Uterus (tissue), 4 donors: ENCODE results near the gene FMN1. TPM values are rescaled to one million over a fixed set of nuclear protein-coding genes. Genes with fewer than 3 reads are reported as not detected.

Experiments used
- DNase-seq, 2 donors: peaks; one replicate each; pipeline ENCODE4 v3.0.0-alpha.2; 2019 to 2020
- H3K27ac ChIP-seq, 2 donors: fragments of 200-600 bp; sonication (generic); 1 replicate in 1 of 2; 2 replicates in 1 of 2; pipeline ENCODE4 v1.5.1; 2016 to 2018
- H3K27me3 ChIP-seq, 2 donors: fragments of 200-600 bp; sonication (generic); one replicate each; pipeline ENCODE4 v1.5.1; 2018 to 2019; ENCODE audit warnings: control low read depth in 1 of 2
- H3K36me3 ChIP-seq, 2 donors: fragments of 200-600 bp; sonication (generic); one replicate each; pipeline ENCODE4 v1.5.1; 2019; ENCODE audit warnings: control low read depth in 1 of 2
- H3K4me1 ChIP-seq, 2 donors: fragments of 200-600 bp; sonication (generic); one replicate each; pipeline ENCODE4 v1.5.1; 2018 to 2019; ENCODE audit warnings: control low read depth in 1 of 2
- H3K4me3 ChIP-seq, 2 donors: fragments of 200-600 bp; sonication (generic); 1 replicate in 1 of 2; 2 replicates in 1 of 2; pipeline ENCODE4 v1.5.1; 2018 to 2019; ENCODE audit warnings: mild to moderate bottlenecking in 1 of 2
- H3K9me3 ChIP-seq, 2 donors: fragments of 200-600 bp; sonication (generic); one replicate each; pipeline ENCODE4 v1.5.1; 2019; ENCODE audit warnings: control low read depth in 1 of 2
- POLR2A ChIP-seq, 2 donors: fragments of 450-650 bp; IDR thresholded peaks; one replicate each; pipeline ENCODE4 v1.6.1; 2016; ENCODE audit warnings: antibody characterized with exemption in 2 of 2, mild to moderate bottlenecking in 1 of 2, moderate library complexity in 1 of 2
- intact Hi-C: fragments of 100-400 bp; cut with DNase I; formaldehyde crosslinking; loops from one replicate; pipeline ENCODE4 v1.15.1; 2023; ENCODE audit warnings: low total_unique reads
- small RNA-seq: library from RNA; depleted of rRNA; stranded (forward); fragments of <200 nt; gene quantifications from one replicate; pipeline ENCODE3, GENCODE V24; 2016
- total RNA-seq, 4 donors: library from RNA; depleted of rRNA in 3 of 4; stranded (reverse); fragments of >200 nt in 3 of 4; gene quantifications; one replicate each; pipeline versions ENCODE4 v1.1.0 to v1.2.4, GENCODE V29; 2014 to 2023
- TF ChIP-seq, protein P1 (sequence below), 4 experiments: fragments of 200-600 bp in 2 of 4; fragments of 450-650 bp in 2 of 4; sonication (generic) in 2 of 4; IDR thresholded peaks; one replicate each; pipeline ENCODE4 v1.5.1; 2016 to 2019; ENCODE audit warnings: antibody characterized with exemption in 4 of 4, mild to moderate bottlenecking in 2 of 4, moderate library complexity in 1 of 4
- donor health status: DM: yes; HTN: yes; CAD: no.

The FMN1 gene
- total RNA-seq, 4 donors from 2014 or later: 1.3 to 9.3 (median 5.0) TPM

DNA sequence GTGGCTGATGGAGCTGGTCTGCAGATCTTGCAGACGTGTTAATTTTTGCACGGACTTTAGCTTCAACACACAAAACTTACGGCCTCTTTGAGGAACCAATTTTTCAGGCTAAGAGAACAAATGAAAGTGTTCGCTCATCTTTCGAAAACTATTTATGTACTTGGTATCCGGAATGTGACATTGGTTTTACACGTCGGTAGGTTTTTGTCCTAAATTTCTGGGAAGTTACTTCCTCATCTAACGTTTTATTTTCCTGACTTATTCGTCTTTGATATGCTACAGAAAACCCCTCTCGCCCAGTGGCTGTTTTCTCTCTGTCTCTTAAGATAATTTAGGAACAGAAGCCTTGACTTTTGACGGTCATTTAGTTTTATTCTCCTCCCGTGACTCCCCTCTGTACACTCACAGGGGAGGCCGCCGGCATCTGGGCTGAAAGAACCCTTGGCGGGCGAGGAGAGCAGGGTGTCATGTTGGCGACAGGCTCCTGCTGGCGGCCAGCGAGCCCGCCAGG is 477.5 kb downstream of the FMN1 start:
- TF ChIP-seq, protein P1, sequence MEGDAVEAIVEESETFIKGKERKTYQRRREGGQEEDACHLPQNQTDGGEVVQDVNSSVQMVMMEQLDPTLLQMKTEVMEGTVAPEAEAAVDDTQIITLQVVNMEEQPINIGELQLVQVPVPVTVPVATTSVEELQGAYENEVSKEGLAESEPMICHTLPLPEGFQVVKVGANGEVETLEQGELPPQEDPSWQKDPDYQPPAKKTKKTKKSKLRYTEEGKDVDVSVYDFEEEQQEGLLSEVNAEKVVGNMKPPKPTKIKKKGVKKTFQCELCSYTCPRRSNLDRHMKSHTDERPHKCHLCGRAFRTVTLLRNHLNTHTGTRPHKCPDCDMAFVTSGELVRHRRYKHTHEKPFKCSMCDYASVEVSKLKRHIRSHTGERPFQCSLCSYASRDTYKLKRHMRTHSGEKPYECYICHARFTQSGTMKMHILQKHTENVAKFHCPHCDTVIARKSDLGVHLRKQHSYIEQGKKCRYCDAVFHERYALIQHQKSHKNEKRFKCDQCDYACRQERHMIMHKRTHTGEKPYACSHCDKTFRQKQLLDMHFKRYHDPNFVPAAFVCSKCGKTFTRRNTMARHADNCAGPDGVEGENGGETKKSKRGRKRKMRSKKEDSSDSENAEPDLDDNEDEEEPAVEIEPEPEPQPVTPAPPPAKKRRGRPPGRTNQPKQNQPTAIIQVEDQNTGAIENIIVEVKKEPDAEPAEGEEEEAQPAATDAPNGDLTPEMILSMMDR (IDR thresholded peaks at IDR 0.05): no peak
- TF ChIP-seq POLR2A (IDR thresholded peaks at IDR 0.05): no peak
- DNase-seq: no peak
- Histone ChIP-seq H3K4me3 (peak overlapping the region; percentile 24 to 34), H3K9me3 (no peaks in the 10 kb centered on the region), H3K27ac (peak overlapping the region in 1 of 2 donors; percentile 46), H3K4me1 (peaks cover 0 to 4% of the 10 kb centered on the region in 2 donors), H3K36me3 (no peaks in the 10 kb centered on the region), H3K27me3 (peaks cover 5 to 12% of the 10 kb centered on the region in 2 donors)
- intact Hi-C loops: no loop called here

DNA sequence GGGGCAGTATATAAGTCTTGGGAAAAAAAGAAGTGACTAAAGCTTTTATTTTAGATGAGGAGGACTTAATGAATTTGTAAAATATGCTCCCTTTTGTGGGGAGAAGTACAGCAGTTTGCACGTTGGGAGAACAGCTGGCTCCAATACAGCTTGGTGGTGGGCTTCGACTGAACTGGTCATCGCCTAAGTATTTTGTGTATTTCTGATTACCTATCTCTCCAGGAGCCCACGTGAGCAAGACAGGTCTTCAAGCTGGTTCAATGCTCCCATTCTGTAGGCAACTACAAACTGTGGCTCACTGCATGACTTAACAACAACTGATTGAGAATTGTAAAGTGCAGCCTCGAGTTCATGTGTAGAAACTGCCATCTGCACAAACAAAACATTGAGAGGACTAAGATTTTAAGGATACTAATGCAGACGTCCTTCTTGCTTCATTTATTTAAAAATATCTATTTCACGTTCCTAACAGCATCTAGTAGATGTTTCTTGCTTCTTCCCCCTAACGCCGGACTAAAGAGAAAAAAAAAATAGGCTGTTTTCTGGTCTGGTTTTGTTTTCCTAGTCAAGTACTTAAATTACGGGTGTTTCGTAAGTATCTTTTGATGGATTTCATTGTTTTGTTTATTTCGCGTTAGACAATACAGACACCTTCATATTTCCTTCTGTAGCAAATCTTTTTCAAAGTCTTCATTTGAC is 478.1 kb downstream of the FMN1 start:
- no peak for DNase-seq
- Histone ChIP-seq H3K27me3 (peaks cover 5 to 12% of the 10 kb centered on the region in 2 donors), H3K4me1 (peaks cover 0 to 4% of the 10 kb centered on the region in 2 donors), H3K9me3 (no peaks in the 10 kb centered on the region), H3K36me3 (no peaks in the 10 kb centered on the region), H3K27ac (no peak overlapping the region), H3K4me3 (no peak overlapping the region)
- TF ChIP-seq, protein P1 (IDR thresholded peaks at IDR 0.05): no peak
- TF ChIP-seq POLR2A (IDR thresholded peaks at IDR 0.05): no peak
- intact Hi-C loops: no loop called here

Small RNAs within 50 kb of the gene (small RNA-seq; reads per million reads assigned to genes)
- not detected for gene RF00591

Other genes with a start within 250 kb of the FMN1 start
- 10 to 100 TPM in 3 of 4 donors, 1 to 10 TPM in 1; 9.1 to 64.0 (median 30.4) TPM for gene RYR3, start 116.3 kb upstream of the FMN1 start, total RNA-seq